ENCODE measurements around the gene C12orf76. TPM values are rescaled to one million over a fixed set of nuclear protein-coding genes. Genes with fewer than 3 reads are reported as not detected.

The C12orf76 gene
- total RNA-seq, 1 experiment from 2014 or later: 7.3 TPM

DNA sequence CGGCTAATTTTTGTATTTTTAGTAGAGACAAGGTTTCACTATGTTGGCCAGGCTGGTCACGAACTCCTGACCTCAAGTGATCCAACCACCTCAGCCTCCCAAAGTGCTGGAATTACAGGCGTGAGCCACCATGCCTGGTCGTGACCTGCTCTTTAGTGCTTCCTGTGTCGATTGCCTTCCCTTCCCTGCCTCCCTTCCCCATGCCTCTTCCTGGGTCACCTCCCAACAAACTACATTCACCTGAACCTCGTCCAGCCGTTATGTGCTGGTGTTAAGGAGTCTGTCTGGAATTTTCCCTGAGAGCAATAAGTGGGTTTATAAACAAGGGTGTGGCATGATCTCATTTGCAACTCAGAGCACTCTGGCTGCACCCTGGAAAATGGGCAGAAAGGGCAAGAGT is 32.1 kb upstream of the C12orf76 start:
- Mint-ChIP-seq H3K27me3 (ENCODE audit: insufficient read depth, unreplicated experiment) (peaks cover 3% of the 10 kb centered on the region), H3K9me3 (ENCODE audit: unreplicated experiment) (no peaks in the 10 kb centered on the region), H3K27ac (ENCODE audit: low read depth, unreplicated experiment) (no peak overlapping the region), H3K36me3 (ENCODE audit: insufficient read depth, unreplicated experiment) (no peaks in the 10 kb centered on the region), H3K4me1 (ENCODE audit: insufficient read depth, unreplicated experiment) (peaks cover 5% of the 10 kb centered on the region), H3K4me3 (ENCODE audit: unreplicated experiment) (no peak overlapping the region)
- CTCF ChIA-PET: interaction anchor here (0.5 to 0.7 kb wide), 3 partner anchors 146 to 1251 kb away, joined by 3 read pairs; no protein-coding TSS in a partner anchor
- TF ChIP-seq, protein P1, sequence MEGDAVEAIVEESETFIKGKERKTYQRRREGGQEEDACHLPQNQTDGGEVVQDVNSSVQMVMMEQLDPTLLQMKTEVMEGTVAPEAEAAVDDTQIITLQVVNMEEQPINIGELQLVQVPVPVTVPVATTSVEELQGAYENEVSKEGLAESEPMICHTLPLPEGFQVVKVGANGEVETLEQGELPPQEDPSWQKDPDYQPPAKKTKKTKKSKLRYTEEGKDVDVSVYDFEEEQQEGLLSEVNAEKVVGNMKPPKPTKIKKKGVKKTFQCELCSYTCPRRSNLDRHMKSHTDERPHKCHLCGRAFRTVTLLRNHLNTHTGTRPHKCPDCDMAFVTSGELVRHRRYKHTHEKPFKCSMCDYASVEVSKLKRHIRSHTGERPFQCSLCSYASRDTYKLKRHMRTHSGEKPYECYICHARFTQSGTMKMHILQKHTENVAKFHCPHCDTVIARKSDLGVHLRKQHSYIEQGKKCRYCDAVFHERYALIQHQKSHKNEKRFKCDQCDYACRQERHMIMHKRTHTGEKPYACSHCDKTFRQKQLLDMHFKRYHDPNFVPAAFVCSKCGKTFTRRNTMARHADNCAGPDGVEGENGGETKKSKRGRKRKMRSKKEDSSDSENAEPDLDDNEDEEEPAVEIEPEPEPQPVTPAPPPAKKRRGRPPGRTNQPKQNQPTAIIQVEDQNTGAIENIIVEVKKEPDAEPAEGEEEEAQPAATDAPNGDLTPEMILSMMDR (IDR thresholded peaks at IDR 0.05; ENCODE audit: unreplicated experiment): no peak
- POLR2A ChIA-PET: interaction anchor here (0.5 kb wide), 1 partner anchor 21 kb away, joined by 3 read pairs; no protein-coding TSS in a partner anchor
- intact Hi-C loops (cut with micrococcal nuclease): no loop called here
- no TSS peak for BruUV-seq (replicated peaks)
- DNase-seq (ENCODE audit: unreplicated experiment): no peak

DNA sequence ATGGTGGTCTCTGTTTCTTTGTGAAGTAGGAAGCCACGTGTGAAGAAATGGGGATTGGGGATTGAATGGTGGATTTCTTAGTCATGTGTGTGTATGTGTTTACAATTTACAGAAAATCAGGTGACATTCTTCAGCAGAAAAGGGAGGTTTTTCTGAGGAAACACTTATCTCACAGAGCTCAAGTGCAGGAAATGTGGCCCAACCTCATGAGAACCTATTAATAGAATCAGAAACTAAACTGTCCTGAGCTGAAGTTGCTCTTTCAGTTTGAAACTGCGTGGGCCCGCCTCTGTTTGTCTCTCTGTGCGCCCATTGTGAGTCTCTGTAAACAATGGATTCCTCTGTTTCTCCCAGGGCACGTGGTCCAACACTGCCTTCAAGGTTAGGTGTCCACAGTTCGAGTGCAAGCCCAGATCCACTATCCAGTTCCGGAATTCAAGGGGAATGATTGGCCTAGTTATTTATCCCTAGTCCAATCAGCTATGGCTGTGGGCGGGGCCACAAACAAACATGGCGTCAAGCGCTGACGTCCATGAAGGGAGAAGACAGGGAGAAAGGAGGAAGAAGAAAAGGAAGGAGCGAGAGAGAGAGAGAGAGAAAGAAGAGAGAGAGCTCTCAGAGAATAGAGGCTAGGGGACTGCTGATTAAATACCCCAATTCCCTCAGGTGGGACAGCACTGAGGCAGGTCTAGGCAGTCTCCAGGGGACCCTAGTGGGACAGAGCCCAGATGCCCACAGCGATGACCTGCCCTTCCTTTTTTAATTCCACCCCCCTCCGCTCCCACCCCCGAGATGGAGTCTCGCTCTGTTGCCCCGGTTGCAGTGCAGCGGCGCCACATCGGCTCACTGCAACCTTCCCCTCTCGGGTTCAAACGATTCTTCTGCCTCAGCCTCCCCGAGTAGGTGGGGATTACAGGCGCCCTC is 31.4 kb upstream of the C12orf76 start:
- Mint-ChIP-seq H3K36me3 (ENCODE audit: insufficient read depth, unreplicated experiment) (no peaks in the 10 kb centered on the region), H3K4me3 (ENCODE audit: unreplicated experiment) (no peak overlapping the region), H3K4me1 (ENCODE audit: insufficient read depth, unreplicated experiment) (peaks cover 5% of the 10 kb centered on the region), H3K27me3 (ENCODE audit: insufficient read depth, unreplicated experiment) (no peaks in the 10 kb centered on the region), H3K9me3 (ENCODE audit: unreplicated experiment) (no peaks in the 10 kb centered on the region), H3K27ac (ENCODE audit: low read depth, unreplicated experiment) (no peak overlapping the region)
- TF ChIP-seq, protein P1 (IDR thresholded peaks at IDR 0.05; ENCODE audit: unreplicated experiment): no peak
- POLR2A ChIA-PET: interaction anchor here (0.5 kb wide), 1 partner anchor 21 kb away, joined by 3 read pairs; no protein-coding TSS in a partner anchor
- CTCF ChIA-PET: interaction anchor here (0.6 to 0.7 kb wide), 2 partner anchors 283 to 1251 kb away, joined by 3 read pairs; no protein-coding TSS in a partner anchor
- DNase-seq (ENCODE audit: unreplicated experiment): no peak
- BruUV-seq (replicated peaks): no TSS peak
- intact Hi-C loops (cut with micrococcal nuclease): no loop called here

DNA sequence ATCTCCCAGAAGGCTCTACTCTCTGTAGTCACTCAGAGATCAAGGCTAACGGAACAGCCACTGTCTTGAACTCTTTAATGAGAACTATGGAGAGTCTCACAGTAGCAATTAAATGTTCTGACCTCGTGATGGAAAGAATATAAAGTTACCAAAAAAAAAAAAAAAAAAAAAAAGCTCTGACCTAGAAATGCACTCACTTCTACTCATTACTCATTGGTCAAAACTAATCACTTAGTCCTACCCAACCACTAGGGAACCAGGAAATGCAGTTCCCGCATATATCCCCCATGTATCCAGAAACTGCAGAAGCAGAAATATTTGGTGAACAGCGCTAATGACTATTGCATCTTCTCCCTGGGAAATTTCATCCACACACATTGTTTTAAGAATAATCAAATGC is 29.5 kb upstream of the C12orf76 start:
- intact Hi-C loops (cut with micrococcal nuclease): no loop called here
- DNase-seq (ENCODE audit: unreplicated experiment): no peak
- peaks cover 13% of the 10 kb centered on the region for H3K4me1 Mint-ChIP-seq (ENCODE audit: insufficient read depth, unreplicated experiment)
- H3K36me3 Mint-ChIP-seq (ENCODE audit: insufficient read depth, unreplicated experiment): no peaks in the 10 kb centered on the region
- H3K9me3 Mint-ChIP-seq (ENCODE audit: unreplicated experiment): no peaks in the 10 kb centered on the region
- ChIA-PET POLR2A (interaction anchor here (0.6 kb wide), 1 partner anchor 23 kb away, joined by 3 read pairs; no protein-coding TSS in a partner anchor), CTCF (interaction anchor here (0.5 kb wide), 1 partner anchor 241 kb away, joined by 3 read pairs; no protein-coding TSS in a partner anchor)
- no peak overlapping the region for H3K27ac Mint-ChIP-seq (ENCODE audit: low read depth, unreplicated experiment)
- TF ChIP-seq, protein P1 (IDR thresholded peaks at IDR 0.05; ENCODE audit: unreplicated experiment): no peak
- BruUV-seq (replicated peaks): no TSS peak
- H3K4me3 Mint-ChIP-seq (ENCODE audit: unreplicated experiment): no peak overlapping the region
- no peaks in the 10 kb centered on the region for H3K27me3 Mint-ChIP-seq (ENCODE audit: insufficient read depth, unreplicated experiment)

DNA sequence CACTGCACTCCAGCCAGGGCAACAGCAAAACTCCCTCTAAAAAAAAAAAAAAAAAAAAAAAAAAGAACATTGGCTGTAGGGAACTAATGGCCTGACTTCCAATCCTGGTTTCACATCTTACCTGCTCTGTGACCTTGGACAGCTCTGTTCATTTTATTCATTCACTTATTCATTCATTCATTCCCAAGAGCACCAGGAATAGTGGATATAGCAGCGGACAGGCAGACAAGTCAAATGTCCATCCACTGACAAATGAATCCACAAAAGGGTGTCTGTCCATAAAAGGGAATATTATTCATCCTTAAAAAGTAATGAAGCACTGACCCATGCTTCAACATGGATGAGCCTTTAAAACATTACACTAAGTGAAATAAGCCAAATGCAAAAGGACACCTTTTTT is 27.6 kb upstream of the C12orf76 start:
- TF ChIP-seq, protein P1 (IDR thresholded peaks at IDR 0.05; ENCODE audit: unreplicated experiment): no peak
- POLR2A ChIA-PET: no interaction called here
- Mint-ChIP-seq H3K4me1 (ENCODE audit: insufficient read depth, unreplicated experiment) (peaks cover 14% of the 10 kb centered on the region), H3K36me3 (ENCODE audit: insufficient read depth, unreplicated experiment) (no peaks in the 10 kb centered on the region), H3K27ac (ENCODE audit: low read depth, unreplicated experiment) (no peak overlapping the region), H3K9me3 (ENCODE audit: unreplicated experiment) (no peaks in the 10 kb centered on the region), H3K27me3 (ENCODE audit: insufficient read depth, unreplicated experiment) (no peaks in the 10 kb centered on the region), H3K4me3 (ENCODE audit: unreplicated experiment) (no peak overlapping the region)
- intact Hi-C loops (cut with micrococcal nuclease): no loop called here
- no TSS peak for BruUV-seq (replicated peaks)
- DNase-seq (ENCODE audit: unreplicated experiment): no peak
- CTCF ChIA-PET: no interaction called here
